ENCODE data around the gene HPGDS. TPM values are rescaled to one million over a fixed set of nuclear protein-coding genes. Genes with fewer than 3 reads are reported as not detected.
"Not testable (repeated sequence)": the region's sequence is repeated elsewhere in the genome, so short reads cannot be mapped to it uniquely, and the experiment has no call there.

HPGDS gene
- polyA plus RNA-seq, 12 donors = 3.8 to 14.1 (median 7.9) TPM; not detected in 2

GRCh38 chr4:94332983-94333590 lies 9.5 kb downstream of the HPGDS start:
- no peak for DNase-seq

DNA sequence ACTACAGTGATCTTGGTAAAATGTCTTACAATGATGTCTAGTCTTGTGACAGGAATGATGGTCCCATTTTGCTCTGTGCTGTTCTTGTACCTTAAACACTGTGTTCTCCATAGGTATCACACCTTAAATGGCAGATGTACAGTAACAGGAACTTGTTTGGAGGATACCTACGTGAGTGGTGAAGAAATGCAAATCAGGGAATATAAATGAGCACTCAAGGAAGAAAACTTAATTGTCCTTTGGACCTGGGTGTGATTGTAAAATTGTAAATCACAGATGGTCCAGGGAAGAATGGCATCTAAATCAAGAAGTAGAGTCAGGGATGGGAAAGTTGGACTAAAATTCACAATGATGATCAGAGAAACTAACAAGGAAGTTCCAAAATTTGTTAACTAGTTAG lies 12.7 kb downstream of the HPGDS start:
- no peak for DNase-seq

GRCh38 chr4:94325835-94326234 lies 16.8 kb downstream of the HPGDS start:
- no peak for DNase-seq

GRCh38 chr4:94319927-94320326 lies 22.7 kb downstream of the HPGDS start:
- not testable (repeated sequence) for DNase-seq

- DNase-seq = peak; percentile 69
Observed at GRCh38 chr4:94307231-94307871, 35.3 kb downstream of the HPGDS start.

DNA sequence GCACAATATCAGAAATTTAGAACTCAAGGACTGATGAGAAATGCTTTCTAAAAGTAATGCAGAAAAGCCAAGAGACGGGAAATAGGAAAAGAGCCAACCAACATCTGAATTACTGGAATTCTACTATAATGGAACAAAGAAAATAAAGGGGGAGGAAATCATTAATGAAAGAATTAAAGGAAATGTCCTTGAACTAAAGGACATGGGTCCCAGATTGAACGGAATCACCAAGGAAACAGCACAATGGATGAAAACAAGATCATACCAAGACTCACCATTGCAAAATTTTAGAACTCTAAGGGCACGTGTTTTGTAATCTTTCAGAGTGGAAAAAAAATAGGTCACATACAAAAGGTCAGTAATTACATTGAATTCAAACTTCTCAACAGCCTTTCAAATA lies 35.9 kb downstream of the HPGDS start:
- peak; percentile 18 for DNase-seq

DNA sequence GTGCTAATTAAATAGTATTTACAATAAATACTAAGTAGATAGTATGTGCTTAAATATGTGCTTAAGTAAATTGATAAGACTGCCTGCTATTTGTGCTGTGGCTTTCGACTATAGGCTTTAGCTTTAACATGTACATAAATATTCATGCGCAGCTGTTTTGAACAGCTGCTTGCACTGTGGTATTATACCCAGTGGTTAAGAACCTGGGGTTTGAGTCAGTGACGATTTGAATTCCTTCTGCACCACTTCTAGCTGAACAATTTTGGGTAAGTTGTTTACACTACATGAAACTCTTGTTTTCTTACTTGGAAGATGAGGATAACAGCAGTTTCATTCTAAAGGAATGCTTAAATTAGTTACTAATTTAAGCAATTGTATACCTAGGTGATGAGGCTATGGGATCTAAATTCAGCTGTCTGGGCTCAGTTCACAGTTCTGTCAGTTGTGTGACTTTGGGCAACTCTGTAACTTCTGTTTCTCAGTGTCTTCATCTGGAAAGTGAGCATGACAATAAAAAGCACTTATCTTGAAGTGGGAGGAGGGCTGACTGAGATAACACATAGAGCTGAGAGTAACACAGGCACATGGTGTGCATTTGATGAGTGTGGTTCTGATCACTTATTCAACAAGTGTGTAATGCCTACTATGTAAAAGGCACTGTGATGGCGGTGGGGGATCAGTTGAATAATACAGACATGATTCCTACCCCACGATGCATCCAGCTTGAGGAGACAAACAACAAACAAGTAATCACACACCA lies 37.0 kb downstream of the HPGDS start:
- DNase-seq = no peak

DNA sequence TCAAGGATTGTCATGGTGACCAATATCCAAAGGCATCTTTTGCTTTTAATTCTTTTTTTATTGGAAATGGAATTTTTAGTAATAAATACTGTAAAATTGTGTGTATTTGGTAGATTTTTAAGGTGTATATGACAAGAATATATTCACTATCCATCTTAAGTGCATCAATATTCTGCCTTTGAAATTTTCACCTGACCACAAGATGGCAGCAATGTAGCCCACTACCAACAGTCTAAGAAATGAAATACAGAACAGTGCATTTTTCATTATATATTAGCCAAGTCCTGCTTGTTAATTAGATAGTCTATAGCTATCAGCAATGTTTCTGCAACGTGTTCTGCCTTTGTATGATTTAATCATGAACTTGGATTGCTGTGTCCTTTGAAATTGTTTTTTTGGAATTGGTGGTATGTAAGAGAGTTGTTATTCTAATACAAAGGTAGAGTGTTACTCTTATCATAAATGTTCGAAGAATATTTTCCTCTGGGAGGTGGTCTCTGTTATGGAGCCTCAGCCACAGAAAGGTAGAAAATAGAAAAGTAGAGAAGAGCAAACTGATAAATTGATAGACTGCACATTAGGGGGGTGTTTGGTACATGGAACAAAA lies 38.2 kb downstream of the HPGDS start:
- DNase-seq = peak; percentile 57

GRCh38 chr4:94302191-94302590 lies 40.4 kb downstream of the HPGDS start:
- DNase-seq = no peak

GRCh38 chr4:94298725-94299252 lies 43.8 kb downstream of the HPGDS start:
- no peak for DNase-seq

DNA sequence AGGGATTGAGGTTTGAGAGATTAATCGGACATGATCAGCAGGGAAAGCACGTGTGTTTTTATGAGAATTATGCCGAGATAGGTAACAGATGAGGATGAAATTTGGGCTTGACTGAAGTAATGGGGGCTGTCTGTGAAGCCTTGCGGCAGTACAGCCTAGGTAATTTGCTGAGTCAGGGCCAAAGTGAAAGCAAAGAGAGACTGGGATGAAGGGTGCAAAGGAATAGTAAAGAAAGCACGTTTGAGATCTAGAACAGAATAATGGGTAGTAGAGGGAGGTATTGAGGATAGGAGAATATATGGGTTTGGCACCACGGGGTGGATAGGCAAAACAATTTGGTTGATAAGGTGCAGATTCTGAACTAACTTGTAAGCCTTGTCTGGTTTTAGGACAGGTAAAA lies 47.2 kb downstream of the HPGDS start:
- DNase-seq = not testable (repeated sequence)

DNA sequence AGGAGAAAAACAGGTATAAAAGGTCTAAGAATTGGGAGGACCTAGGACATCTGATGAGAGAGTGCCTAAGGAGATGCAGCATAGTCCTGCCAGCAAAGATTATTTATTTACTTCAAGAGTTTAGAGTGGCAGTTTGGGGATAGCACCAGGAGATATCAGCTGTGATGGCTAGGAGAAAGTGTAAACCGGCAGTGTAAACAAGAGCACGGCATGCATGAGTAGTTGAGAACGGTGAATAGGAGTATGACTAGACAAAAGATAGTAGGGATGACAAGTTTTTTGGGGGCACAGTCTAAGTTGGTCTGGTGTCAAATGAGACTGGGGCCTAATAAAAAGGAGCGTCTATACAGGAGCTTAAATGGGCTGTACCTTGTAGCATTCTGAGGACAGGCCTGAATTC lies 48.7 kb downstream of the HPGDS start:
- DNase-seq = not testable (repeated sequence)

- no peak for DNase-seq
Observed at GRCh38 chr4:94290245-94290644, 52.4 kb downstream of the HPGDS start.

DNA sequence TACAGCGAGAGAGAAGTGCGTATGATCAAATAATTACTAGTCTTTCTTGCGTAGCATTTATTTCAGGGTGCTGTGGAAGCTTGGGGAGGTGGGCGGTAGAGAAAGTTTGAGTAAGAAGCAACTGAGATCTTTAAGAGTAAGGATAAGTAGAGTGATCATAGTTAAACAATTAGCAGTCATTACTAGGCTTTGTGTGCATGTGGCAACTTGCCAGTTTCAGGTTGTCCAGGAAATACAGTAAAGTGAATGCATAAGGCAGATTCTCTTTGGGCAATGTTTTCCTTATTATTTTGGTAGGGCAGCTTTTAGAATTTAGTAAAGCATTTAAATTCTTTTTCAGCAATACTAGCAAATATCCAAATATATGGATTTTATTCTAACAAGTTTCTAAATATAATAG lies 57.0 kb downstream of the HPGDS start:
- no peak for DNase-seq

GRCh38 chr4:94284889-94285288 lies 57.7 kb downstream of the HPGDS start:
- DNase-seq = no peak

GRCh38 chr4:94278781-94279180 lies 63.9 kb downstream of the HPGDS start:
- DNase-seq = no peak

GRCh38 chr4:94277534-94277933 lies 65.1 kb downstream of the HPGDS start:
- DNase-seq = no peak

DNA sequence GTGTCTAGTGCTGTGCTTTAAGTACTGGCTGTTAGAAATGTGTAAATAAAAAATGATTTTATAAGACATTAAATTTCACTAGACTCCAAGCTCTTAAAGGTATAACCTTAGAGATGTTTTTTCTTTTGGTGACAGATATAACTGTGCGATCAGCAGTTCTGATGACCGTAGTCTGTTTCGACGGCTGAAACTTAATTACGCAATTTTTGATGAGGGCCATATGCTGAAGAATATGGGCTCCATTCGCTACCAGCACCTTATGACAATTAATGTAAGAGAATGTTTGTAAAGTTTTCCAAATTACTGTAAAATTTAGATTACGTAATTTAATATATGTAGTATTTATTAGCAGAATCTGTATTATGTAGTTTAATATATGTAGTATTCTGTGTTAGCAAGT lies 66.4 kb downstream of the HPGDS start:
- DNase-seq = no peak

- DNase-seq = no peak
Observed at GRCh38 chr4:94274912-94275311, 67.7 kb downstream of the HPGDS start.

DNA sequence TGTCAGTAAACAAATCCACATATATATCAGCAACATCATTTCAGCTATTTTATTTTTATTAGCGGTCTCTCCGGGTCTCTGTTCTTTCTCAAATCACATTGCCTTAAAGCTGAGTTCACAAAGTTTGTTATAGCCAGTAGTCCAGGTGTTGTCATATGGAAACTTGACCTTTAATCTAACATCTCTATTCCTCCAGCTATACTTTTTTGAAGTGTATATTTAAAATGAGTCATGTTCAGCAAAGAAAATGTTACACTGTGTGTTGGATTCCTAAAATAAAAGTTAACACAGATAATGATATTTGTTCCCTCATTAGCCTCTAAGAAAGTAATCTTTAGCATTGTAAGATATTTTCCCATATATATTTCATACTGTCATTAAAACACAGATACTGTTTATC lies 71.4 kb downstream of the HPGDS start:
- DNase-seq = no peak

- no peak for DNase-seq
Observed at GRCh38 chr4:94267037-94267436, 75.6 kb downstream of the HPGDS start.
